ENCODE measurements around the gene PREX1.
A peak's percentile ranks its signal among the peaks of the same experiment; 100 is the strongest.
"Not testable (repeated sequence)": the region's sequence is repeated elsewhere in the genome, so short reads cannot be mapped to it uniquely, and the experiment has no call there.

Gene PREX1

DNA sequence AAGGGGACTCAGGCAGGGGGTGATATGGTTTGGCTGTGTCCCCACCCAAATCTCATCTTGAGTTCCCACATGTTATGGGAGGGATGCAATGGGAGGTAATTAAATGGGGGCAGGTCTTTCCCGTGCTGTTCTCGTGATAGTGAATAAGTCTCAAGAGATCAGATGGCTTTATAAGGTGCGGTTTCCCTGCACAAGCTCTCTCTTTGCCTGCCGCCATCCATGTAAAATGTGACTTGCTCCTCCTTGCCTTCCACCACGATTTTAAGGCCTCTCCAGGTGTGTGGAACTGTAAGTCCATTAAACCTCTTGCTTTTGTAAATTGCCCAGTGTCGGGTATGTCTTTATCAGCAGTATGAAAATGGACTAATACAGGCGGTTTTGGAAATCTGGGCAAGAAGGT, 52.3 kb downstream of the PREX1 start:
- DNase-seq (ENCODE audit: low read depth in 2 of 2), result not testable (repeated sequence)

DNA sequence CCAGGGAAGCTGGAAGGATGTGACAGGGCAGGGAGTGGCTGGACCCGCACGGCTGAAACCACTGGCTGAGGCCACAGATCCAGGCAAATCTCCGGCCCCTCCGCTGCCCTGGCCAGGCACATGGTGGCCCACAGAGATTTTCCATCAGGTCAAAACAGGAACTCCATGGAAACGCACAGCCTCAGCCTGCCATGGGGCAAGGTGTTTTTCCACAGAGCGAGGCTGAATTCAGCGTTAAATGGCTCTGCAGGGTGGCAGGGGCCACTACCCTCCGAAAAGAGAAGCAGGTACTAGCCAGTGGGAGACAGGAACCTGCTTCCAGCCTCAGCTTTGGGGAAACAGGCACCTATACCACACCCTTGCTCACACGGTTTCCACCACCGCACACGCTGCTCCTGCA, 53.1 kb downstream of the PREX1 start:
- DNase-seq (ENCODE audit: low read depth in 2 of 2), result no peak

DNA sequence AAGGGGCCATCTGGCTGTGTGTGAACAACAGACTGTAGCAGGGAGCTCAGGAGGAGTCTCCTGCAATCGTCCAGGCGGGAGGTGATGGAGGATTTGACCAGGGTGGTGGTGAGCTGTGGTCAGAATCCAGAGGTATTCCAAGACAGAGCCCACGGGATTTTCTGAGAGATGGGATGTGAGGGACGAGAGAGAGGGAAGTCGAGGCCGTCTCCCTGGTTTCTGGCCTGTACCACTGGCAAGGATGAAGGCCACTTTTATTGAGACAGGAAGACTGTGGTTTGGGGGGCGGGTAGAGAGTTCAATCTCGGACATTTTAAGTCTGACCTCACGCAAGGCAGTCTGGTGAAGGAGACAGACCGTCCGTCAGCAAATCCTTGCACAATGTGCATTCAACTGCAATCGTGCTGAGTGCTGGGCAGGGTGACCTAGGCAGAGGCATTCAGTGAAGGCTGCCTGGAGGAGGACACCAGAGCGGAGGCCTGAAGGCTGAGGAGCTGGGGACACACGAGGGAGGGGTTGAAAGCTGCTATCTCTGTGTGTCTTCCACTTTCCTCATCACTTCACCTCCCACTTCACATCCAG, 53.9 kb downstream of the PREX1 start:
- no peak for DNase-seq (ENCODE audit: low read depth in 2 of 2)

DNA sequence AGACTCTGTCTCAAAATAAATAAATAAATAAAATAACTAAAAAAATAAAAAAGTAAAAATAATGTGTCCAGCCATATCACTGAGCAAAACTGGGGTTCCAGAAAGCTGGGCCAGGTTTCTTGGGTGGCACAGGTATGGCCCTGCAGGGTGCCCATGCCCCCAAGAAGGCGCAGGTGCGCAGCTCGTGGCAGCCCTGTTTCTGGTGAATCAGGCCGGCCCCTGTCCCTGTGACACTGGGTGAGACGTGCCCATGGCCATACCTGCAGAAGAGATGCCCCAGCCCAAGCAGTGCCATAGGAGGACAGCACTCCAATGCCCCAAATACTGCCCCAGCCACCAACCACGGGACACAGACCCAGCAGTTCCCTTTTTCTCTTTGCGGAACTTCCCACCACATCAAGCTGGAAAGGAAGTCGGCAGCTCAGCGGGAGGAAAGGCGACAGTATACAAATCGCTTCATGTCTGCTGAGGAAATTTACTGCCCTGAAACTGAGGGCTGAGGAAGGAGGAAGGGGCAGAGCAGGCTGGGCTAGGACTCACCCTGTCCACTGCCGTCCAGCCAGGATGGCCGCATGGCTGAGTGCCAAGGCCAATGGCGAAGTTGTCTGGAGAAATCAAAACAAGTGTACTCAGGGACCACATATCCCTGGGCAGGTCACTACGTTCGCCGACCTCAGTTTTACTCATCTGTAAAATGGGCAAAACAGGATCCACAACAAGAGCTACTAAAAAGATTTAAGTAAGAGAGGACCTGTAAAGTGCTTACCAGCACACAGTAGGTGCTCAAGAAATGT, 55.4 kb downstream of the PREX1 start:
- DNase-seq (ENCODE audit: low read depth in 2 of 2), result no peak

DNA sequence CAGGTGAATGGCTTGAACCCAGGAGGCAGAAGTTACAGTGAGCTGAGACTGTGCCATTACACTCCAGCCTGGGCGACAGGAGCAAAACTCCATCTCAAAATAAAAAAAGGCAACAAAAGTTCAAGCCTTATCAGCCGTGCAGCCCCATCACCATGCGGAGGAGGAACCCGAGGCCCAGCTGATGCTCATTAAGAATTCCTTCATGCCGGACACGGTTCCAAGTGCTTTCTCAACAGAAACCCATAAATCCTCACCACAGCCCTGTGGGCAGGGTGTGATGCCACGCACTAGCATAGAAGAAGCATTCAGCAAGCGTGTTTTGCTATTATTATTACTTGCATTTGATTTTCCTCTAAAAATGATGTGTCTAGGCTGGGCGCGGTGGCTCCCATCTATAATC, 56.3 kb downstream of the PREX1 start:
- DNase-seq (ENCODE audit: low read depth in 2 of 2), result no peak

DNA sequence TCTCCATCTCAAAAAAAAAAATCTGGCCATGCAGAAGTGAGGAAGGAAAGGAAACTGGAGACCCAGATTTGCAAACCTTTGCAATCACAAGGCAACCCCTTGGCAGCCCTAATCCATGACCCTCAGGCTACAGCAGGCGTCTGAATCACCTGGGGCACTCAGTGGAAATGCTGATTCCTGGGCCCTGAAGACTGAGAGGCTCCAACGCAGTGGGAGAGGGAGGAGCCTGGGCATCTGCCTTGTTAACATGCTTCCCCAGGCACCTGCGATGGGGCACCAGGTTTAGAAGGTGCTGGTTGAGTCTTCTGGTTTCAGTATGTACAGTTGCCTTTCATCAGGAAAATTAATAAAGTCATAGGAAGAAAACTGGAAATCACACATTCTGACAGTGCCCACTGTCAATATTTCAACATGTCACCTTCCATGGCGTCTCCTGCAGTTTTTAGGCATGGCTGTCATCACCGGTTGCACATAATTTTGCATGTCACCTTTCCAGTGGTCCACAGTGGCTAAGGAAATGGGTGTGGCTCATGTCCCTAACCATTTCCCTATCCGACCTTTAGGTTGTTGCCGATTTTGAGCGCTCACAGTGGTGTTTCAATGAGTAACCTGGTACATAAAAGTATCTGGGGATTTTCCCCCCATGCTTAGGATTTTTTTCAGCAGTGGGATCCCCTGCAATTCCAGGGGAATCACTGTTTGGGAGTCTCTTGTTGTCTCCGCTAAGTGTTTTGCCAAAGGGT, 56.9 kb downstream of the PREX1 start:
- DNase-seq (ENCODE audit: low read depth in 2 of 2), result no peak

DNA sequence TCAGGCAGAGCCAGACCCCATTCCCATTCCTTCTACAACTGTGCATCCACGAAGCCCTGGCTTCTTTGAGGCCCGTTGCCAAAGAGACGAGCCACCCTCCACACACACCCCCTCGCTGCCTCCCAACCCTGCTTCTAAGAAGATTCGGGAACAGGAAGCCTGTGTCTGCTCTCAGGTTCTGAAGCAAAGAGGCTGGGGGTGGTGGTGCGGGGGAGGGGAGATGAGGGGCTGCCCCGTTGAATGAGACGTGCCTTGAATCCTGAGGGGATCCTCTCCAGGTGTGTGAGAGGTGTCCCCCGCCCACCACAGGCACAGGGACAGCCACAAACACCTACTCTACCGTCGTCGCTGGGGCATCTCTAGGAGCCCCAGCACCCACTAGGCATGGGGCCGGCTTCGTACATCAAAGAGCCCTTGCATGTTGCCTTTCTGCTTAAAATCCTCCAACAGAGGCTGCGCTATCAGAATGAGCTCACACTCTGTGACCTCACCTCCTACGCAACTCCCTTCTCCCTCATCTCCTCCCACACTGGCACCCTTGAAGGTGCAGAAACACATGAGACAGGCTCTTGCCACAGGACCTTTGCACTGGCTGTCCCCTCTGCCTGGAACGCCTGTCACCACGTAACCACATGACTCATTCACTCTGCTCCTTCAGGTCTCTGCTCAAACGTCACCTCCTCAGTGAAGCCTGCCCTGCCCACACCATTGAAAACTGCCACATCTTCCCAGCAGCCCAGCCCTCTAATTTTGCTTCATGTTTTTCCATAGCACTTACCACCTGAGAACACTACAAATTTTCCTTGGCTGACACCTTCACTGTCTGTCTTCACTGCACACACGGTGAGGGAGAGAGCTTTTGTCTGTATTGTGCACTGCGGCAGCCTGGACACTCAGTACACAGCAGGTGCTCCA, 58.5 kb downstream of the PREX1 start:
- DNase-seq (ENCODE audit: low read depth in 2 of 2), result peak; percentile 82 to 90

DNA sequence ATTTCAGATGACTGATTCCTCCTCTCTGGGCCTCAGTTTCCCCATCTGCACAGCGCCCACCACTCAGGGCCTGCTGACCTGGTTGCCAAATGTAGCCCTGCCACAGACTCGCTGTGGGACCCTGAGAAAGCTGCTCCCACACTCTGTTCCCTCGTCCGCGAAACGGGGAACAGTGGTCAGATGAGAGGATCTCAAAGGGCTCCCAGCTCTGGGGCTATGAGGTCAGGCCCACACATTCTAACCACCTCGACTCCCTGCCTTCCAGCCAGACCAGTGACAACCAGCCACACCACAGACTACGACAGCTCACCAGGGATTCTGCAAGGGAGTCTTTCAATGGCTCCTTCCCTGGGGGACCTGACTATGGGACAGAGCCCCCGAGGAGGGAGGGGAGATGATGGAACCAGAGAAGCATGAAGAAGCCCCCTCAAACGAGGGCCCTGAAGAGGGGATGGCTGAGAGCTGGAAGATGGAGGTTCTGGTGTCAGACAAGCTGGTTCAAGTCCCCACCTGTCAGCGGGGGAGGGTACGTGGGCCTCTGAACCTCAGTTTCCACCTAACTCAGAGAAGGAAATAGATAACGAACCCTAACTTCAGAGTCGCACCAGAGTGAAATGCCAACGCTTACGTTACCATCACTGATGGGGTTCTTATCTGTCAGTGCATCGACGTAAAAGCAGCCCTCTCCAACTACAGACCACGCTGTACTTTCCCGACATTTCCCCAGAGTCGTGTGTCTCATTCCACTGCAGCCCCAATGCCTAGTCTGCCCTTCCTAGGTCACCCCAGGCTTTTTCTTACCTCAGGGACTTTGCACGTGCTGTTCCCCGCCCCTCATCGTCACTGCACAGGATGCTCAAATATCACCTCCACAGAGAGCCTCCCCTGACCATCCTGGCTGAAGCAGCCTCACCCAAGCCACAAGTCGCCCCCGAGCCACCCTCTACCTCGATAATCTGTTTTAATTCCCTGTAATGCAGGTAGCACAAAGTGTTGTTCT, 60.5 kb downstream of the PREX1 start:
- DNase-seq (ENCODE audit: low read depth in 2 of 2), result peak in 1 of 2 donors; percentile 36

DNA sequence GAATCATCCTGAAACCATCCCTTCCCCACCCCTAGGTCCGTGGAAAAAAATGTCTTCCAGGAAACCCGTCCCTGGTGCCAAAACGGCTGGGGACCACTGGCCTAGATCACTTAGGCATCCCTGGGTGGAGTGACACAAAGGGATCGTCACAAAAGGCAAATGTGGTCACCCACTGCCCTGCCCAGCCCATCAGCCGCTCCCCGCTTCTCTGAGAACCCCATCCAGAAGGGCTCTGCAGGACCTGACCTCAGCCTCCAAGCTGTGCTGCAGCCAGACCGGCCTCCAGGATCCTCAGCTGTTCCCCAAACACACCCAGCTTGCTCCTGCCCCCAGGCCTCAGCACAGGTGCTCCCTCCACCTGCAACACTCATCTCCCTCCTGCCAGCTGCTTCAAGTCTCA, 61.6 kb downstream of the PREX1 start:
- no peak for DNase-seq (ENCODE audit: low read depth in 2 of 2)

DNA sequence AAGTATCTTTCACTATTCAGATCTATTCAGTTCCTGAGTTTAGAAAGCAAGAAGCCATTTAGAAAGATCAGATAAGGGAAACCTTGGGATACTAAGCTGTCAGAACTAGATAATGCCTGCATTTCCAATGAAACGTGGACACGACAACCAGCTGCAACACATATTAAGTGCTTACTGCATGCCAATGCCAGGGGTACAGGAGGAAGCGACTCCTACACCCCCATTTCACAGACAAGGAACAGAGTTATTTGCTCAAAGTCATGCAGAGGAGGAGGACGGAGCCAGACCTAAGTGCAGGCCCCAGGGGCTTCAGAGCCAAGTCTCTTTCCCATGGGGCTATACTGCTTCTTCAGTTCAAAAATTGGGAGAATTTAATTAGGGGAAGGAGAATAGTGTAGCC, 62.4 kb downstream of the PREX1 start:
- DNase-seq (ENCODE audit: low read depth in 2 of 2), result no peak

DNA sequence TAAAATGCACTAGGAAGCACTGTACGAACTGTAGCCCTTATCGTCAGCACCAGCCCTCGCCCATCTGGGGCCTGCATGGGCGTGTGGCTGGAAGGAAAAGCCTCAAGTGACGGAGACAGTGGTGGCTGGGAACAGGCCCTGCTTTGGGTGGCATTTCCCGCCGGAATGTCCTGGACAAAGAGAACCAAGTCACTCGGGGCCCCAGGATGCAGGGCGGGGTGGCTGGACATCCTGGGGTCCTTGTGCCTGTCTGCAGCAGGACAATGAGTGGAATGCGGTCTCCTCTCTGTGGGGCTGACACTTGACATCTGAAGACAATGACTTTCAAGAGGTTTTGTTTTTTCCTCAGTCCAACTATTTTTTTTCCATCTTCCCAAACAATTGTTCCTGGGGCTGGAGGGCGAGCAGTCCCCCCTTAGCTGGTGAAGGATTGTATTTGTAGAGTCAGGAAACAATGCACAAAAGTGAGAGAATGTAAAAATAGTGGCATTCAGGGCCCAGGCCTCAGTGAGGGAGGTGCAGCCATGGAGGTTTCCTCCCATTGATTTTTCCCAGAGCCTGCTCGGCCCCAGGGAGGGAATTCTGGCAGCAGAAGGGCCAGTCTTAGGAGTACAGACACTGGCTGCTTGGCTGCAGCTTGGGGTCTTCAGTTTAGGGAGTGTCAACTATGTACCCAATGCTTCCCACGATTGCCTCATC, 64.4 kb downstream of the PREX1 start:
- DNase-seq (ENCODE audit: low read depth in 2 of 2), result no peak

DNA sequence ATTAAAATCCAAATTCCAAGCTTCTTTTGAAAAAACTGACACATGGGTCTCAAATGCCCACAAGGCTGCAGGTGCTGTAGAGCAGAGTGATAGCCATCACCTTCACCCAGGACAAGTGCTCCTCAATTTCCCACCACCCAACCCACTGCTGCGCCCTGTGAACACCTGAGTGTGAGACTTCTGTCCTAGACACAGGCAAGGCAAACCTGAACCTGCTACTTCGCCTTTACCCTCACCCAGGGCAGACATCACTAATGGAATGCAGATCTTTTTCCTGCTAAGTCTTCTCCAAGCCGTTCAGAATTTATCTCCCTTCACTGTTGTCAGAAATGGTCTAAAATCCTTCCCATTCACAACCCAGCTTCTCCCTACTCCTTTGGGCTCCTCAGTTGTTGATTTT, 65.9 kb downstream of the PREX1 start:
- no peak for DNase-seq (ENCODE audit: low read depth in 2 of 2)

DNA sequence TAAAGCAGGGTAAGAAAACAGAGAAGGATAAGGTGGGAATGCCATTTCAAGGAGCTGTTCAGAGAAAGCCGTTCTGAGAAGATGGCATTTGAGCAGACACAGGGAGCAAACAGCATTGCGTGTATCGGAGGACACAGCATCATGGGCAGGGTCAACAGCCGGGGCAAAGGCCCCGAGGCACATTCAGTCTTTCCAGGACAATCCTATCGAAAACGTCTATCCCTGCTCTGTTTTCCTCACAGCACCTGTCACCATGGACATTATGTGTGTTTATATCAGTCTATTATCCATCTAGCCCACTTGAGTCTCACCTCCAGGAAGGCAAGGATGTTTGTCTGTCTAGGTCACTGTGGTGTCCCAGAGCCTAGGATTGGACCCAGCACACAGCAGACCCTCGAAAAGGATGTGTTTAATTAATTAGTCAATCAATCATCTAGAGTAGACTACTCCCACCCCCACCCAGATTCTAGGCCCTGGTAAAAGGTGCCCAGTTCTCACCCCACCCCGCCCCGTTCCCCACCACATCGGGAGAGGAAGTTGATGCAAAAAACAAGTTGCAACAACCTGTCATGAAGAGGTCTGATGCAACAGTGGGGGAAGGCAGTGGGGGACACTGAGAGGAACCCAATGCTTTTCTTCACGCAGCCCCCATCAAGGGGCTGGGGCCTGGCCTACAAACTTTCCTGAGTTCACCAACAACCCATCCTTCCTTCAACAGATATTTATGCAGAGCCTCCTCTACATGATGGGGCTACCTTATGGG, 66.6 kb downstream of the PREX1 start:
- no peak for DNase-seq (ENCODE audit: low read depth in 2 of 2)

DNA sequence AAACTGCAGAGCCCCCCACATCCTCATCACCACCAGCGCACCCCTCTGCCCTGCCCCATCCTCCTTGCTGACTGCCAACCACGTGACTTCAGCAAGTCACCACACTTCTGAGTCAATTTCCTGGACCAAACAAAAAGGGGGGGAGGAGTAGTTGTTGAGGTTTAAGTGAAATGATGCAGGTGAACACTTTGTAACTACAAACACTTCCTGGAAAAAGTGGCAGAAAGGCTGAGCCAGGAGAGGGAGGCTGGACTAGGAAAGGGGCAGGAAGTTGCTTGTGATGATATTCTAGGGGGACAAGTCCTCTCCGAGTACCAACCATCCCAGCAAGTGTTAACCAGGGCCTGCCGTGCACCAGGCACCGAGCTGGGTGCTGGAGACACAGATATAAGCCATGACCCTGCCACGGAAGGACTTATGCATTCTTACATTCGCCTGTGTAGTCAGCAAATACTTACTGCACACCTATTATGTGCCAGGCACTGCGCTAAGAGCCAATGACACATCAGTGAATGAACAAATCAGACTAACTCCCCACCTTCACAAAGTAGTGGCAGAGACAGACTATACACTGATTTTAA, 67.3 kb downstream of the PREX1 start:
- peak in 1 of 2 donors; percentile 60 for DNase-seq (ENCODE audit: low read depth in 2 of 2)

DNA sequence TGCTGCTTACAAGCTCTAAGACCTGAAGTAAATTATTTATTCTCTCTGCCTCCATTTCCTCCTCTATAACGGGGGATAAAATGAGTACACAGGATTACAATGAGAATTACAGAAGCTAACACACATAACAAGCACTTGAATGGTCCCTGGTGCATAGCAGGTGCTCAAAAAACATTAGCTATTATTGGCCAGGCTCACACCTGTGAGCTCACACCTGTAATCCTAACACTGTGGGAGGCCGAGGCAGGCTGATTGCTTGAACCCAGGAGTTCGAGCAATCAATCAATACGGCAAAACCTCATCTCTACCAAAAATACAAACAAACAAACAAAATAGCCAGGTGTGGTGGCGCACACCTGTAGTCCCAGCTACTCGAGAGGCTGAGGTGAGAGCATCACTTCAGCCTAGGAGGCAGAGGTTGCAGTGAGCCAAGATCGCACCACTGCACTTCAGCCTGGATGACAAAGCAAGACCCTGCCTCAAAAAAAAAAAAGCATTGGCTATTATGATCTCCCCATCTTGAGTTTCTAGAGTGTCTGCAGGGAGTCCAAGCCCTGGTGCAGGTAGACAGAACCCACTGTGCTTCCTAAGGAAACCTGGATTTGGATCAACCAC, 68.1 kb downstream of the PREX1 start:
- no peak for DNase-seq (ENCODE audit: low read depth in 2 of 2)

DNA sequence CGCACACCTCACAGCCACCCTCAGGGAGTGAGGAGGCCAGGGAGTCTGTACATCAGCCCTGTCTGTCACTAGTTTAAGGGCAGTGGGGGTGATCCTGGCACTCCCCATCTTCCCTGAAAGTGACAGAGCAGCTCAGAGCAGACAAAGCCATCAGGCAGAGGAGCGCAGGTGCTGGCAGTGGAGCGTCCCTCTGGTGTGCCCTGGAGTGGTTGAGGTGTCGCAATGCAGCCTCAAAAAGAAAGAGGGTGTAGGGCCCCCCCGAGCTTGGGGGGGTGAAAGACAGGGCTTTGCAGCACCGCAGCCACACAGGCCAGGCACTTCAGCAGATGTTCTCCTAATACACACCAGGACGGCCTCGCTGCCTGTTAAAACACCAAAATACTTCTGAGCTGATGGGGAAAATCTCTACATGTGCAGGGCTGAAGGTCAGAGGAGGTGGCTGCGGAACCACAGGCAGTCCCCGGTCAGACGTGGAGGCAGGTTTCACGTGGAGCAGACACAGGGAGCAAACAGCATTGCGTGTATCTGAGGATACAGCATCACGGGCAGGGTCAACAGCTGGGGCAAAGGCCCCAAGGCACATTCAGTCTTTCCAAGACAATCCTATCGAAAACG, 69.5 kb downstream of the PREX1 start:
- no peak for DNase-seq (ENCODE audit: low read depth in 2 of 2)

DNA sequence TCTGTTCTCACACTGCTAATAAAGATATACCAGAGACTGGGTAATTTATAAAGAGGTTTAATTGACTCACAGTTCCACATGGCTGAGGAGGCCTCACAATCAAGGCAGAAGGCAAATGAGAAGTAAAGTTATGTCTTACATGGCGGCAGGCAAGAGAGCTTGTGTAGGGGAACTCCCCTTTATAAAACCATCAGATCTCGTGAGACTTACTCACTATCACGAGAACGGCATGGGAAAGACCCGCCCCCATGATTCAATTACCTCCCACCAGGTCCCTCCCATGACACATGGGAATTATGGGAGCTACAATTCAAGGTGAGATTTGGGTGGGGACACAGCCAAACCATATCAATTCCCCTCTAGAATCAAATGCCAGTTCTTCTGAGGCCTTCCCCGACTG, 71.0 kb downstream of the PREX1 start:
- DNase-seq (ENCODE audit: low read depth in 2 of 2), result not testable (repeated sequence)

DNA sequence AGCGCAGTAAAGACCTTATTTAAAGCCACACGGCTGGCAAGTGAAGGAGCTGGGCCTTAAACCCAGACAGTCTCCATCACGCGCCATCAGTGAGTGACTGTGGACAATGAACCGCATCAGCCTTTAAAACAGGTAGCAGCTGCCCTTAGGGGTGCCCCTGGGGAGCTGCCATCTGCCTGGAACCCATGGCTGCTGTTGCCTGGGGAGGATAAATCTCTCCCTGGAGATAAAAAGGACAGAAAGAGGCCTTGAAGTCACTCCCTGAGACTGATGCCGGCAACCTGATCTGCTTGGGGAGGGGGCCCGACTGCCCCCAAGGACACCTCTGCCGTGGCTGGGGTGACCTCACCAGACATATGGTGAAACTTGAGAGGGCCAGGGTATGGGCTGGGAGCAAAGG, 73.5 kb downstream of the PREX1 start:
- no peak for DNase-seq (ENCODE audit: low read depth in 2 of 2)

Measured in stimulated activated CD8-positive, alpha-beta memory T cell treated with anti-CD3 and anti-CD28 coated beads, Interleukin-2, amount 100 ng/mL, for 48 hours (primary cell).